Ishikawa (cell line): ENCODE results near the gene BCORL1.

ENCODE experiments used
- CEBPB ChIP-seq: IDR thresholded peaks from 2 replicates; pipeline ENCODE4 v1.6.1; 2012
- CREB1 ChIP-seq: IDR thresholded peaks from 2 replicates; pipeline ENCODE4 v1.6.1; 2012; ENCODE audit warnings: low read depth
- EGR1 ChIP-seq: IDR thresholded peaks from 2 replicates; pipeline ENCODE4 v1.6.1; 2012
- EP300 ChIP-seq: IDR thresholded peaks from 2 replicates; pipeline ENCODE4 v1.6.1; 2012; ENCODE audit warnings: borderline replicate concordance
- FOXM1 ChIP-seq: IDR thresholded peaks from 2 replicates; pipeline ENCODE4 v1.6.1; 2012; ENCODE audit warnings: low read depth, borderline replicate concordance
- NFIC ChIP-seq: IDR thresholded peaks from 2 replicates; pipeline ENCODE4 v1.6.1; 2012
- RAD21 ChIP-seq: IDR thresholded peaks from 2 replicates; pipeline ENCODE4 v1.6.1; 2012; ENCODE audit warnings: low read depth
- REST ChIP-seq: IDR thresholded peaks from 2 replicates; pipeline ENCODE4 v1.6.1; 2012; ENCODE audit warnings: low read depth, mild to moderate bottlenecking
- TAF1 ChIP-seq: IDR thresholded peaks from 2 replicates; pipeline ENCODE4 v1.6.1; 2012; ENCODE audit warnings: low read depth, mild to moderate bottlenecking
- TCF12 ChIP-seq: IDR thresholded peaks from 2 replicates; pipeline ENCODE4 v1.6.1; 2012; ENCODE audit warnings: low read depth
- TEAD4 ChIP-seq: IDR thresholded peaks from 2 replicates; pipeline ENCODE4 v1.6.1; 2012
- USF1 ChIP-seq: IDR thresholded peaks from 2 replicates; pipeline ENCODE4 v1.6.1; 2012
- YY1 ChIP-seq: IDR thresholded peaks from 2 replicates; pipeline ENCODE4 v1.6.1; 2012; ENCODE audit warnings: low read depth
- ZBTB7A ChIP-seq: IDR thresholded peaks from 2 replicates; pipeline ENCODE4 v1.6.1; 2012; ENCODE audit warnings: low read depth
- TF ChIP-seq, protein P1 (sequence below): IDR thresholded peaks from 2 replicates; pipeline ENCODE4 v1.6.1; 2012

The BCORL1 gene

DNA sequence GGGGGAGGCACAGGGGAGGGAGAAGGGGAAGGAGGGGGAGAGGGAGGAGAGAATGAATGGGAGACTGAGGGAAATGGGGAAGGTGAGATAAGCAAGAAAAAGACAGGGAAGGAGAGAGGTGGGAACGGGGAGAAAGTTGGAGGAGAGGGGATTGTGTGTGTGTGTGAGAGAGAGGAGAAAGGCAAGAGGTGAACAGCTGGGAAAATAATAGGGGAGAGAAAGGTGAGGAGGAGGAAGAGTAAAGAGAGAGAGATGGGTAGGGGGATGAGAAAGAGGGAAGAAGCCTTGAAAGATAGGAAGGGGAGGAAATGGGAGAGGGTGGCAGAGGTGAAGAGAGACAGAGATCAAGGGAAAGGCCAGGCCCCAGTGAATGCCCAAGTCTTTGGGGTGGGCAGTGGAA lies 20.1 kb downstream of the BCORL1 start:
- no peak for TF ChIP-seq ZBTB7A
- TF ChIP-seq USF1, result no peak
- no peak for TF ChIP-seq TEAD4
- no peak for TF ChIP-seq RAD21
- no peak for TF ChIP-seq CREB1
- no peak for TF ChIP-seq TAF1
- TF ChIP-seq CEBPB, result no peak
- no peak for TF ChIP-seq EP300
- TF ChIP-seq, protein P1, sequence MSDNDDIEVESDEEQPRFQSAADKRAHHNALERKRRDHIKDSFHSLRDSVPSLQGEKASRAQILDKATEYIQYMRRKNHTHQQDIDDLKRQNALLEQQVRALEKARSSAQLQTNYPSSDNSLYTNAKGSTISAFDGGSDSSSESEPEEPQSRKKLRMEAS, result no peak
- TF ChIP-seq FOXM1, result no peak
- no peak for TF ChIP-seq YY1
- no peak for TF ChIP-seq EGR1

GRCh38 chrX:130005089-130005807 lies 22.8 kb downstream of the BCORL1 start:
- TF ChIP-seq YY1 (no peak), FOXM1 (no peak), EGR1 (no peak), EP300 (no peak), NFIC (no peak), REST (no peak), ZBTB7A (no peak), TCF12 (no peak), TAF1 (no peak)

DNA sequence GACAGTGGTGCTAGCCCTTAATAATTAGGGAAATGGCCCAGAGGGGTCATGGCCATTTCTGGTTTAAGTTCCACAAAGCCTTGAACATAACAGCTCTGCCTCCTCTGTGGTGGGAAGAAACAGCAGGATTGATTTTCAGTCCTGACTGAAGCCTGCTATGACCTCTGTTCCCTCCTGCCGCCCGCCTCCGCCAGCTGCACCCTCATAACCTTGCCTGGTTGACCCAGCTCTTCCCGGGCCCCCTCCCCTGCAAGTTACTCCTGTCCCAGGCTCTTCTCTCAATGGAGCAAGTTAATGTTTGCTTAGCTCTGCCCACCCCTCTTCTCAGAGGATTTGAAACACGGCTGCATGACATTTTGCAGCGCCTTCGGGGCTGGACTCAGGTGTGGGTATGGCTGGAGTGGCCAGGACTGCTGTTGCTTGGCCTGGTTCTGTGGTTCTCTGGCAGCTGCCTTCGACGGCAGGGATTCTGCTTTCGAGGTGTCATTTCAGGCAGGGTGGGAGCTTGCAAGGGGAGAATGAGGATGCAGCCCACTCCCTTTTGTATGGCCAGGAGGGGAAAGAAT lies 27.3 kb downstream of the BCORL1 start:
- TF ChIP-seq REST (no peak), EGR1 (no peak), YY1 (no peak), TEAD4 (no peak), FOXM1 (no peak), CEBPB (no peak), TCF12 (no peak), EP300 (no peak), NFIC (no peak), RAD21 (no peak), CREB1 (no peak)
- TF ChIP-seq, protein P1, result no peak

- TF ChIP-seq EGR1 (no peak), YY1 (no peak), CREB1 (no peak), TEAD4 (no peak), REST (no peak), TAF1 (no peak), USF1 (no peak), RAD21 (no peak), CEBPB (no peak), FOXM1 (no peak), TCF12 (no peak), NFIC (no peak), EP300 (no peak), ZBTB7A (no peak)
- TF ChIP-seq, protein P1, result no peak
These were observed 30.2 kb downstream of the BCORL1 start for GRCh38 chrX:130012683-130013082.
